IMR-90 (cell line): Measurements from ENCODE around the gene BBS5. TPM values are rescaled to one million over a fixed set of nuclear protein-coding genes. Genes with fewer than 3 reads are reported as not detected.

Source experiments
- ATAC-seq: fragments of 200-7000 bp; cut with Tn5 transposase; 2 replicates; pipeline ENCODE4 v1.9.1; 2020; ENCODE audit warnings: low read depth, mild to moderate bottlenecking, moderate library complexity
- BruUV-seq: library from RNA; stranded (reverse); fragments of 400-500 nt; replicated peaks from 2 replicates; lab custom pipeline; 2021; lab: Mats Ljungman, UMichigan
- CTCF ChIA-PET: fragments of 300-600 bp; formaldehyde crosslinking; extraction: SDS; loops from one replicate; lab custom pipeline; 2021; ENCODE audit warnings: antibody characterized with exemption; lab: Yijun Ruan, JAX
- POLR2A ChIA-PET: fragments of 300-600 bp; sonication (Branson Sonifier 250); formaldehyde crosslinking; loops from one replicate; lab custom pipeline; 2022; ENCODE audit warnings: antibody characterized with exemption; ENCODE audit not compliant: unreplicated experiment; lab: Charles Lee
- DNase-seq: peaks from one replicate; pipeline ENCODE4 v3.0.0; 2013
- H2AFZ ChIP-seq: replicated peaks from 2 replicates; pipeline ENCODE3; 2013; ENCODE audit warnings: low read length, mild to moderate bottlenecking; ENCODE audit not compliant: poor library complexity
- H2AK5ac ChIP-seq: 2 replicates; pipeline ENCODE4 v1.6.1; 2013; ENCODE audit warnings: low read depth, low read length, inconsistent platforms
- H2AK9ac ChIP-seq: replicated peaks from 2 replicates; pipeline ENCODE3; 2013; ENCODE audit warnings: mild to moderate bottlenecking, low read depth, low read length, moderate library complexity; ENCODE audit not compliant: poor library complexity
- H2BK120ac ChIP-seq: 2 replicates; pipeline ENCODE4 v1.6.1; 2013; ENCODE audit warnings: low read depth, low read length, inconsistent platforms
- H2BK15ac ChIP-seq: 3 replicates; pipeline ENCODE4 v1.6.1; 2013; ENCODE audit warnings: low read depth, low read length, inconsistent platforms
- H2BK20ac ChIP-seq: 2 replicates; pipeline ENCODE4 v1.6.1; 2013; ENCODE audit warnings: low read depth, mild to moderate bottlenecking, inconsistent platforms, low read length, moderate library complexity
- H2BK5ac ChIP-seq: 2 replicates; pipeline ENCODE4 v1.6.1; 2013; ENCODE audit warnings: mild to moderate bottlenecking, low read depth, low read length, inconsistent platforms; ENCODE audit not compliant: poor library complexity, severe bottlenecking
- H3K14ac ChIP-seq: replicated peaks from 2 replicates; pipeline ENCODE4 v1.6.1; 2013; ENCODE audit warnings: low read depth, low read length, inconsistent platforms
- H3K18ac ChIP-seq: 2 replicates; pipeline ENCODE4 v1.6.1; 2013; ENCODE audit warnings: low read depth, low read length, control low read depth
- H3K23ac ChIP-seq: 2 replicates; pipeline ENCODE4 v1.6.1; 2013; ENCODE audit warnings: low read depth, low read length, inconsistent platforms
- H3K27ac ChIP-seq: 2 replicates; pipeline ENCODE4 v1.5.1; 2013; ENCODE audit warnings: mild to moderate bottlenecking, control low read depth, low read length; ENCODE audit not compliant: insufficient read depth
- H3K27me3 ChIP-seq: 2 replicates; pipeline ENCODE4 v1.6.1; 2013; ENCODE audit warnings: low read length; ENCODE audit not compliant: control insufficient read depth, insufficient read depth
- H3K36me3 ChIP-seq: 2 replicates; pipeline ENCODE4 v1.6.1; 2013; ENCODE audit warnings: low read length, mixed read lengths; ENCODE audit not compliant: control insufficient read depth, insufficient read depth
- H3K4ac ChIP-seq: 2 replicates; pipeline ENCODE4 v1.6.1; 2013; ENCODE audit warnings: low read depth, low read length, inconsistent platforms
- H3K4me1 ChIP-seq: 2 replicates; pipeline ENCODE4 v1.6.1; 2013; ENCODE audit warnings: low read length, mixed read lengths; ENCODE audit not compliant: control insufficient read depth, insufficient read depth
- H3K4me2 ChIP-seq: 2 replicates; pipeline ENCODE4 v1.6.1; 2013; ENCODE audit warnings: low read depth, mild to moderate bottlenecking, control low read depth, low read length, moderate library complexity
- H3K4me3 ChIP-seq: 2 replicates; pipeline ENCODE4 v1.5.1; 2013; ENCODE audit warnings: low read depth, mild to moderate bottlenecking, control low read depth, low read length, moderate library complexity; ENCODE audit not compliant: insufficient read depth
- H3K56ac ChIP-seq: 2 replicates; pipeline ENCODE4 v1.6.1; 2013; ENCODE audit warnings: low read length, inconsistent platforms; ENCODE audit not compliant: insufficient read depth; ENCODE audit errors: extremely low read depth
- H3K79me1 ChIP-seq, 2 experiments: 2 replicates each; pipeline ENCODE4 v1.6.1; 2013; ENCODE audit warnings: low read length in 2 of 2, inconsistent platforms in 1 of 2, low read depth in 1 of 2
- H3K9ac ChIP-seq: 2 replicates; pipeline ENCODE4 v1.6.1; 2013; ENCODE audit warnings: low read depth, low read length, control low read depth
- H3K9me1 ChIP-seq: 2 replicates; pipeline ENCODE4 v1.6.1; 2013; ENCODE audit warnings: low read length, inconsistent platforms; ENCODE audit not compliant: insufficient read depth
- H3K9me3 ChIP-seq: 2 replicates; pipeline ENCODE4 v1.6.1; 2013; ENCODE audit warnings: low read length; ENCODE audit not compliant: control insufficient read depth, insufficient read depth
- H4K20me1 ChIP-seq: 2 replicates; pipeline ENCODE4 v1.6.1; 2013; ENCODE audit warnings: low read length, inconsistent platforms; ENCODE audit not compliant: insufficient read depth
- H4K5ac ChIP-seq: 2 replicates; pipeline ENCODE4 v1.6.1; 2013; ENCODE audit warnings: mild to moderate bottlenecking, low read depth, low read length, control low read depth
- H4K8ac ChIP-seq, 2 experiments: 2 replicates each; pipeline ENCODE4 v1.6.1; 2013; ENCODE audit warnings: low read depth in 2 of 2, low read length in 2 of 2, control low read depth in 1 of 2, inconsistent platforms in 1 of 2
- H4K91ac ChIP-seq: 2 replicates; pipeline ENCODE4 v1.6.1; 2013; ENCODE audit warnings: low read depth, low read length, inconsistent platforms; ENCODE audit not compliant: insufficient read depth
- BHLHE40 ChIP-seq: fragments of 150-350 bp; IDR thresholded peaks from 2 replicates; pipeline ENCODE4 v1.6.1; 2016; ENCODE audit warnings: mild to moderate bottlenecking, low read depth, low read length
- CEBPB ChIP-seq: IDR thresholded peaks from 2 replicates; pipeline ENCODE4 v1.6.1; 2012; ENCODE audit warnings: low read depth, low read length, improper control_type of control experiment
- CHD1 ChIP-seq: IDR thresholded peaks from 2 replicates; pipeline ENCODE4 v1.6.1; 2012; ENCODE audit warnings: low read depth, low read length, improper control_type of control experiment
- CTCF ChIP-seq: conservative IDR thresholded peaks from 2 replicates; pipeline ENCODE4 v1.5.1; 2012; ENCODE audit warnings: mild to moderate bottlenecking, low read depth, low read length, improper control_type of control experiment
- FOS ChIP-seq: fragments of 150-350 bp; IDR thresholded peaks from 2 replicates; pipeline ENCODE4 v1.6.1; 2016; ENCODE audit warnings: low read depth, low read length
- MAFK ChIP-seq: IDR thresholded peaks from 2 replicates; pipeline ENCODE4 v1.6.1; 2012; ENCODE audit warnings: low read depth, low read length, improper control_type of control experiment
- MAZ ChIP-seq: IDR thresholded peaks from 2 replicates; pipeline ENCODE4 v1.6.1; 2012; ENCODE audit warnings: low read depth, mild to moderate bottlenecking, low read length, improper control_type of control experiment, moderate library complexity, borderline replicate concordance
- MXI1 ChIP-seq: IDR thresholded peaks from 2 replicates; pipeline ENCODE4 v1.6.1; 2012; ENCODE audit warnings: low read depth, mild to moderate bottlenecking, low read length, moderate library complexity, borderline replicate concordance
- NFE2L2 ChIP-seq: fragments of 150-350 bp; IDR thresholded peaks from 2 replicates; pipeline ENCODE4 v1.6.1; 2016; ENCODE audit warnings: low read depth, mild to moderate bottlenecking, low read length
- POLR2A ChIP-seq: IDR thresholded peaks from 2 replicates; pipeline ENCODE4 v1.6.1; 2012; ENCODE audit warnings: mild to moderate bottlenecking, low read depth, low read length
- RCOR1 ChIP-seq: IDR thresholded peaks from 2 replicates; pipeline ENCODE4 v1.6.1; 2012; ENCODE audit warnings: mild to moderate bottlenecking, low read length, improper control_type of control experiment; ENCODE audit not compliant: insufficient replicate concordance
- RFX5 ChIP-seq: IDR thresholded peaks from 2 replicates; pipeline ENCODE4 v1.8.0; 2012; ENCODE audit warnings: low read depth, mild to moderate bottlenecking, low read length, moderate library complexity
- SMC3 ChIP-seq: fragments of 150-350 bp; IDR thresholded peaks from 2 replicates; pipeline ENCODE4 v1.6.1; 2016; ENCODE audit warnings: low read depth, mild to moderate bottlenecking, antibody characterized with exemption, low read length, moderate library complexity
- USF2 ChIP-seq: fragments of 150-350 bp; IDR thresholded peaks from 2 replicates; pipeline ENCODE4 v1.6.1; 2017; ENCODE audit warnings: mild to moderate bottlenecking, antibody characterized with exemption, low read length, low read depth
- WGBS, 2 experiments: methylation state at CpG; one replicate each; pipeline versions ENCODE4 v1.1.5 to v1.1.7; 2013; ENCODE audit warnings: missing lambda C conversion rate in 2 of 2; ENCODE audit not compliant: insufficient read length in 1 of 2; ENCODE audit errors: extremely low coverage in 2 of 2; 5-methylcytosine and 5-hydroxymethylcytosine counted together
- dilution Hi-C: fragments of 300-500 bp; cut with HindIII; formaldehyde crosslinking; loops from one replicate; pipeline ENCODE4 v1.14.3; 2018; ENCODE audit warnings: low sequenced_read_pairs; ENCODE audit not compliant: unreplicated experiment
- in situ Hi-C: fragments of 300-500 bp; cut with MboI; formaldehyde crosslinking; loops from 3 replicates; pipeline ENCODE4 v1.14.3; 2019; ENCODE audit warnings: low sequenced_read_pairs, inconsistent platforms, mixed read lengths
- intact Hi-C: fragments of 100-400 bp; cut with micrococcal nuclease; formaldehyde crosslinking; loops from 2 replicates; pipeline ENCODE4 v1.10.0; 2022
- polyA plus RNA-seq, 3 experiments: library from polyadenylated mRNA; depleted of rRNA; stranded (reverse); fragments of >200 nt; gene quantifications; 2 replicates each; pipeline ENCODE4 v1.2.3, GENCODE V29; 2012; ENCODE audit warnings: low replicate concordance in 1 of 3
- total RNA-seq: library from RNA; depleted of rRNA; stranded (reverse); fragments of >200 nt; gene quantifications from 2 replicates; pipeline ENCODE4 v1.2.3, GENCODE V29; 2012

The BBS5 gene
- total and polyA plus RNA-seq, 2 of the 4 experiments (the other 2 are of a cell fraction), result 1.4 to 4.1 TPM

- 100% methylated on average over 1 of the region's 3 CpGs; no CpG with 5 or more reads in 1 of the 2 experiments for WGBS, 2 experiments
- Histone ChIP-seq H3K4me2 (no peak overlapping the region), H2AFZ (no peak overlapping the region), H2BK5ac (no peak overlapping the region), H3K4me1 (no peaks in the 10 kb centered on the region), H3K9me1 (no peaks in the 10 kb centered on the region), H3K14ac (no peak overlapping the region), H3K9me3 (no peaks in the 10 kb centered on the region), H3K4me3 (no peak overlapping the region), H4K8ac (no peak overlapping the region), H3K4ac (no peak overlapping the region), H3K36me3 (no peaks in the 10 kb centered on the region), H2AK9ac (no peak overlapping the region), H3K27ac (no peak overlapping the region), H2BK15ac (no peak overlapping the region), H4K91ac (no peak overlapping the region), H3K56ac (no peak overlapping the region), H3K9ac (no peak overlapping the region), H4K20me1 (no peaks in the 10 kb centered on the region), H3K27me3 (no peaks in the 10 kb centered on the region), H3K79me1 (no peaks in the 10 kb centered on the region), H2BK120ac (no peak overlapping the region), H4K5ac (no peak overlapping the region), H3K23ac (no peak overlapping the region), H2BK20ac (no peak overlapping the region), H3K18ac (no peak overlapping the region), H2AK5ac (no peak overlapping the region)
- dilution Hi-C loops, result no loop called here
- no peak for ATAC-seq
- intact Hi-C loops, result no loop called here
- ChIA-PET CTCF (no interaction called here), POLR2A (no interaction called here)
- TF ChIP-seq RCOR1 (no peak), MAZ (no peak), RFX5 (no peak), FOS (no peak), CHD1 (no peak), MXI1 (no peak), USF2 (no peak), POLR2A (no peak), CTCF (no peak), NFE2L2 (no peak), CEBPB (no peak), MAFK (no peak), SMC3 (no peak), BHLHE40 (no peak)
- no TSS peak for BruUV-seq
- in situ Hi-C loops, result loop anchor here (25.0 kb wide), 1 partner anchor 1372 kb away; the partner anchor contains the start of gene GAD1
- no peak for DNase-seq
Observed at GRCh38 chr2:169439900-169440299, 39.4 kb upstream of the BBS5 start.
